ENCODE results near the gene KARS1.

DNA sequence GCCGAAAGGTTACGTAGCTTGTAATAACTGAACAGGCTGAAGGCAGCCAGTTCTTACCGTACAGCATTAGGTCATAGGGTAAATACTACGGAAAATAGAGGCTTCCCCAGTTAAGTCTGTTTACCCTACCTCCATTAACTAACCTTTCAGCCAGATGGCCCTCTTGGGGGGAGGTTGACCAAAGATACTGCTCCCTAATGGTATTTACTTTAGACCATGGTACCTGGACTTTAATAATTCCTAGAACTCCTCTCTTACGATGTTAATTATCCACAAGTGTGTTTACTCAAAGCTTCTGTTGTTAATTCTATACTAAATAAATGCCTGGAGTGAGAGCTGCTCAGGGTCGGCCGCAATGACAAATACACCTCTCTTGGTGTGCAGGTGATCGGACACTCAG is 14.6 kb downstream of the KARS1 start:
- TF ChIP-seq, protein P1, sequence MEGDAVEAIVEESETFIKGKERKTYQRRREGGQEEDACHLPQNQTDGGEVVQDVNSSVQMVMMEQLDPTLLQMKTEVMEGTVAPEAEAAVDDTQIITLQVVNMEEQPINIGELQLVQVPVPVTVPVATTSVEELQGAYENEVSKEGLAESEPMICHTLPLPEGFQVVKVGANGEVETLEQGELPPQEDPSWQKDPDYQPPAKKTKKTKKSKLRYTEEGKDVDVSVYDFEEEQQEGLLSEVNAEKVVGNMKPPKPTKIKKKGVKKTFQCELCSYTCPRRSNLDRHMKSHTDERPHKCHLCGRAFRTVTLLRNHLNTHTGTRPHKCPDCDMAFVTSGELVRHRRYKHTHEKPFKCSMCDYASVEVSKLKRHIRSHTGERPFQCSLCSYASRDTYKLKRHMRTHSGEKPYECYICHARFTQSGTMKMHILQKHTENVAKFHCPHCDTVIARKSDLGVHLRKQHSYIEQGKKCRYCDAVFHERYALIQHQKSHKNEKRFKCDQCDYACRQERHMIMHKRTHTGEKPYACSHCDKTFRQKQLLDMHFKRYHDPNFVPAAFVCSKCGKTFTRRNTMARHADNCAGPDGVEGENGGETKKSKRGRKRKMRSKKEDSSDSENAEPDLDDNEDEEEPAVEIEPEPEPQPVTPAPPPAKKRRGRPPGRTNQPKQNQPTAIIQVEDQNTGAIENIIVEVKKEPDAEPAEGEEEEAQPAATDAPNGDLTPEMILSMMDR (IDR thresholded peaks at IDR 0.05): no peak
- no peak for TF ChIP-seq POLR2AphosphoS5 (IDR thresholded peaks at IDR 0.05)
- TF ChIP-seq EP300 (IDR thresholded peaks at IDR 0.05): no peak
- TF ChIP-seq POLR2A (IDR thresholded peaks at IDR 0.05): no peak
